Parathyroid adenoma (tissue), 2 donors: Measurements from ENCODE around the gene DDX23.

Experiments
- H2AFZ ChIP-seq: fragments of 300-600 bp; sonication (generic); one replicate; pipeline ENCODE4 v1.7.0; 2017; ENCODE audit warnings: antibody characterized with exemption, mild to moderate bottlenecking
- H3K27ac ChIP-seq: fragments of 300-600 bp; sonication (generic); one replicate; pipeline ENCODE4 v1.7.0; 2017
- H3K27me3 ChIP-seq: fragments of 300-600 bp; sonication (generic); one replicate; pipeline ENCODE4 v1.7.0; 2017; ENCODE audit warnings: low read length; ENCODE audit not compliant: control insufficient read depth, insufficient read depth
- H3K36me3 ChIP-seq: fragments of 300-600 bp; sonication (generic); one replicate; pipeline ENCODE4 v1.7.0; 2017; ENCODE audit warnings: low read length; ENCODE audit not compliant: control insufficient read depth, insufficient read depth
- H3K4me1 ChIP-seq: fragments of 300-600 bp; sonication (generic); one replicate; pipeline ENCODE4 v1.7.0; 2017; ENCODE audit warnings: control low read depth
- H3K4me2 ChIP-seq: fragments of 300-600 bp; sonication (generic); one replicate; pipeline ENCODE4 v1.7.0; 2017; ENCODE audit warnings: low read length
- H3K4me3 ChIP-seq: fragments of 300-600 bp; sonication (generic); one replicate; pipeline ENCODE4 v1.7.0; 2017; ENCODE audit warnings: low read depth, low read length
- H3K79me2 ChIP-seq: fragments of 300-600 bp; sonication (generic); one replicate; pipeline ENCODE4 v1.7.0; 2017; ENCODE audit warnings: control low read depth
- H3K9ac ChIP-seq: fragments of 300-600 bp; sonication (generic); one replicate; pipeline ENCODE4 v1.7.0; 2017; ENCODE audit warnings: mild to moderate bottlenecking
- H3K9me3 ChIP-seq: fragments of 300-600 bp; sonication (generic); one replicate; pipeline ENCODE4 v1.7.0; 2017; ENCODE audit warnings: low read length; ENCODE audit not compliant: control insufficient read depth
- CTCF ChIP-seq: fragments of 300-600 bp; sonication (generic); IDR thresholded peaks from one replicate; pipeline ENCODE4 v1.7.0; 2017; ENCODE audit warnings: antibody characterized with exemption, mild to moderate bottlenecking
- donor health status: primary hyperparathyroidism.

DDX23 gene

GRCh38 chr12:48822139-48822538 is 29.8 kb downstream of the DDX23 start:
- Histone ChIP-seq H3K9ac (no peak overlapping the region), H3K36me3 (no peaks in the 10 kb centered on the region), H3K27ac (no peak overlapping the region), H3K4me1 (peaks cover 3% of the 10 kb centered on the region), H3K9me3 (no peaks in the 10 kb centered on the region), H2AFZ (no peak overlapping the region), H3K4me3 (no peak overlapping the region), H3K27me3 (no peaks in the 10 kb centered on the region), H3K4me2 (no peak overlapping the region), H3K79me2 (no peaks in the 10 kb centered on the region)
- TF ChIP-seq CTCF = no peak

- no peaks in the 10 kb centered on the region for H3K9me3 ChIP-seq
- H2AFZ ChIP-seq = no peak overlapping the region
- H3K27me3 ChIP-seq = no peaks in the 10 kb centered on the region
- peaks cover 19% of the 10 kb centered on the region for H3K4me1 ChIP-seq
- H3K4me3 ChIP-seq = no peak overlapping the region
- H3K4me2 ChIP-seq = no peak overlapping the region
- no peak overlapping the region for H3K27ac ChIP-seq
- no peaks in the 10 kb centered on the region for H3K79me2 ChIP-seq
- no peaks in the 10 kb centered on the region for H3K36me3 ChIP-seq
- H3K9ac ChIP-seq = no peak overlapping the region
- TF ChIP-seq CTCF = no peak
Observed at GRCh38 chr12:48819986-48820725, 31.8 kb downstream of the DDX23 start.

GRCh38 chr12:48818831-48819590 is 33.0 kb downstream of the DDX23 start:
- Histone ChIP-seq H3K36me3 (no peaks in the 10 kb centered on the region), H3K4me1 (peaks cover 19% of the 10 kb centered on the region), H3K4me2 (peak overlapping the region; percentile 95), H2AFZ (peak overlapping the region; percentile 93), H3K79me2 (no peaks in the 10 kb centered on the region), H3K27me3 (no peaks in the 10 kb centered on the region), H3K27ac (no peak overlapping the region), H3K9ac (no peak overlapping the region), H3K4me3 (no peak overlapping the region), H3K9me3 (no peaks in the 10 kb centered on the region)
- peak; percentile 30 for TF ChIP-seq CTCF

GRCh38 chr12:48817873-48818830 is 33.8 kb downstream of the DDX23 start, which contains the start of gene CACNB3:
TSS of gene CACNB3 (plus strand) at chr12:48818496. CDS start at chr12:48818930, 434 bp downstream.
- H3K79me2 ChIP-seq = no peaks in the 10 kb centered on the region
- H3K9me3 ChIP-seq = no peaks in the 10 kb centered on the region
- TF ChIP-seq CTCF = no peak
- no peaks in the 10 kb centered on the region for H3K36me3 ChIP-seq
- no peak within 1 kb of the TSS for H3K9ac ChIP-seq
- H2AFZ ChIP-seq = peak within 1 kb of the TSS; percentile 93
- H3K4me1 ChIP-seq = peaks cover 19% of the 10 kb centered on the region
- no peak within 1 kb of the TSS for H3K27ac ChIP-seq
- H3K4me3 ChIP-seq = peak within 1 kb of the TSS; percentile 61
- no peaks in the 10 kb centered on the region for H3K27me3 ChIP-seq
- peak within 1 kb of the TSS; percentile 95 for H3K4me2 ChIP-seq
